Measurements from ENCODE around the gene XRCC4. TPM values are rescaled to one million over a fixed set of nuclear protein-coding genes. Genes with fewer than 3 reads are reported as not detected.
A peak's percentile ranks its signal among the peaks of the same experiment; 100 is the strongest.
"Not testable (repeated sequence)": the region's sequence is repeated elsewhere in the genome, so short reads cannot be mapped to it uniquely, and the experiment has no call there.

XRCC4 gene
- total RNA-seq, 1 experiment from 2014 or later, result 13.8 TPM

- CTCF ChIA-PET, result no interaction called here
These were observed 71.0 kb downstream of the XRCC4 start for GRCh38 chr5:83148370-83148769.

GRCh38 chr5:83149671-83150070 lies 72.3 kb downstream of the XRCC4 start:
- Histone ChIP-seq H3K4me1 (ENCODE audit: insufficient read depth, low read length) (no peaks in the 10 kb centered on the region), H3K36me3 (ENCODE audit: low read depth, low read length) (no peaks in the 10 kb centered on the region), H3K79me2 (ENCODE audit: low read length) (no peaks in the 10 kb centered on the region), H3K9me3 (ENCODE audit: low read length) (no peaks in the 10 kb centered on the region), H3F3A (ENCODE audit: low read length, unreplicated experiment) (no peaks in the 10 kb centered on the region), H3K27ac (ENCODE audit: low read length) (no peak overlapping the region), H3K9ac (ENCODE audit: low read length) (no peak overlapping the region), H3K4me3 (ENCODE audit: low read length) (no peak overlapping the region), H2AFZ (ENCODE audit: low read length) (no peak overlapping the region), H4K20me1 (ENCODE audit: low read length) (no peaks in the 10 kb centered on the region), H3K9me2 (replicated peaks; ENCODE audit: low read length) (no peaks in the 10 kb centered on the region), H3K4me2 (ENCODE audit: low read length) (no peak overlapping the region), H3K27me3 (ENCODE audit: low read length) (no peaks in the 10 kb centered on the region)
- DNase-seq (no peak), ATAC-seq (no peak)
- intact Hi-C loops (cut with micrococcal nuclease), result no loop called here
- BruUV-seq (replicated peaks), result no TSS peak
- TF ChIP-seq EZH2 (IDR thresholded peaks at IDR 0.05; ENCODE audit: low read length, unreplicated experiment), result no peak
- no peak for TF ChIP-seq EZH2phosphoT487 (IDR thresholded peaks at IDR 0.05; ENCODE audit: borderline replicate concordance, low read length)
- TF ChIP-seq CTCF (conservative IDR thresholded peaks at IDR 0.05; ENCODE audit: low read depth, low read length), result no peak
- ChIA-PET POLR2A (ENCODE audit: unreplicated experiment) (no interaction called here), CTCF (no interaction called here)

More at GRCh38 chr5:83148370-83148769, 71.0 kb downstream of the XRCC4 start:
- no peak overlapping the region for H2AFZ ChIP-seq (ENCODE audit: low read length)
- H3K9ac ChIP-seq (ENCODE audit: low read length), result no peak overlapping the region
- ATAC-seq (no peak), DNase-seq (no peak)
- no peaks in the 10 kb centered on the region for H3K9me2 ChIP-seq (replicated peaks; ENCODE audit: low read length)
- no peaks in the 10 kb centered on the region for H3K36me3 ChIP-seq (ENCODE audit: low read depth, low read length)
- H3K4me1 ChIP-seq (ENCODE audit: insufficient read depth, low read length), result no peaks in the 10 kb centered on the region
- POLR2A ChIA-PET (ENCODE audit: unreplicated experiment), result no interaction called here
- intact Hi-C loops (cut with micrococcal nuclease), result no loop called here
- no TSS peak for BruUV-seq (replicated peaks)
- H3F3A ChIP-seq (ENCODE audit: low read length, unreplicated experiment), result no peaks in the 10 kb centered on the region
- no peak overlapping the region for H3K4me2 ChIP-seq (ENCODE audit: low read length)
- H3K4me3 ChIP-seq (ENCODE audit: low read length), result no peak overlapping the region
- no peaks in the 10 kb centered on the region for H3K9me3 ChIP-seq (ENCODE audit: low read length)
- TF ChIP-seq EZH2 (IDR thresholded peaks at IDR 0.05; ENCODE audit: low read length, unreplicated experiment), result no peak
- no peak for TF ChIP-seq CTCF (conservative IDR thresholded peaks at IDR 0.05; ENCODE audit: low read depth, low read length)
- TF ChIP-seq EZH2phosphoT487 (IDR thresholded peaks at IDR 0.05; ENCODE audit: borderline replicate concordance, low read length), result no peak
- no peaks in the 10 kb centered on the region for H3K27me3 ChIP-seq (ENCODE audit: low read length)
- H3K79me2 ChIP-seq (ENCODE audit: low read length), result no peaks in the 10 kb centered on the region
- no peaks in the 10 kb centered on the region for H4K20me1 ChIP-seq (ENCODE audit: low read length)
- H3K27ac ChIP-seq (ENCODE audit: low read length), result no peak overlapping the region

- Histone ChIP-seq H4K20me1 (ENCODE audit: low read length) (no peaks in the 10 kb centered on the region), H3K4me2 (ENCODE audit: low read length) (no peak overlapping the region), H3K27me3 (ENCODE audit: low read length) (no peaks in the 10 kb centered on the region), H3K4me3 (ENCODE audit: low read length) (no peak overlapping the region), H3K27ac (ENCODE audit: low read length) (no peak overlapping the region), H3K79me2 (ENCODE audit: low read length) (no peaks in the 10 kb centered on the region), H3K9me3 (ENCODE audit: low read length) (no peaks in the 10 kb centered on the region), H3K4me1 (ENCODE audit: insufficient read depth, low read length) (no peaks in the 10 kb centered on the region), H3K9me2 (replicated peaks; ENCODE audit: low read length) (no peaks in the 10 kb centered on the region), H3K36me3 (ENCODE audit: low read depth, low read length) (no peaks in the 10 kb centered on the region), H3K9ac (ENCODE audit: low read length) (no peak overlapping the region), H3F3A (ENCODE audit: low read length, unreplicated experiment) (no peaks in the 10 kb centered on the region), H2AFZ (ENCODE audit: low read length) (no peak overlapping the region)
- BruUV-seq (replicated peaks), result no TSS peak
- POLR2A ChIA-PET (ENCODE audit: unreplicated experiment), result no interaction called here
- DNase-seq, result peak; percentile 13
- no peak for ATAC-seq
- TF ChIP-seq EZH2 (IDR thresholded peaks at IDR 0.05; ENCODE audit: low read length, unreplicated experiment) (no peak), CTCF (conservative IDR thresholded peaks at IDR 0.05; ENCODE audit: low read depth, low read length) (no peak), EZH2phosphoT487 (IDR thresholded peaks at IDR 0.05; ENCODE audit: borderline replicate concordance, low read length) (no peak)
- intact Hi-C loops (cut with micrococcal nuclease), result no loop called here
- CTCF ChIA-PET, result no interaction called here
These were observed 74.5 kb downstream of the XRCC4 start for GRCh38 chr5:83151821-83152220.

- H3F3A ChIP-seq (ENCODE audit: low read length, unreplicated experiment); H2AFZ ChIP-seq (ENCODE audit: low read length); BruUV-seq (replicated peaks); ATAC-seq; DNase-seq; H3K9me3 ChIP-seq (ENCODE audit: low read length); H3K36me3 ChIP-seq (ENCODE audit: low read depth, low read length); POLR2A ChIA-PET (ENCODE audit: unreplicated experiment); H3K27me3 ChIP-seq (ENCODE audit: low read length); H3K79me2 ChIP-seq (ENCODE audit: low read length); H3K9ac ChIP-seq (ENCODE audit: low read length); H3K4me3 ChIP-seq (ENCODE audit: low read length); intact Hi-C loops (cut with micrococcal nuclease); H3K4me2 ChIP-seq (ENCODE audit: low read length); H4K20me1 ChIP-seq (ENCODE audit: low read length); H3K9me2 ChIP-seq (replicated peaks; ENCODE audit: low read length); H3K27ac ChIP-seq (ENCODE audit: low read length); H3K4me1 ChIP-seq (ENCODE audit: insufficient read depth, low read length); CTCF ChIA-PET: not testable (repeated sequence)
These were observed 75.6 kb downstream of the XRCC4 start for GRCh38 chr5:83152996-83153395.
